NCI-H146 (cell line): ENCODE results near the gene TOPAZ1.
"Not testable (repeated sequence)": the region's sequence is repeated elsewhere in the genome, so short reads cannot be mapped to it uniquely, and the experiment has no call there.

Experiments
- DNase-seq: peaks from one replicate; lab custom pipeline; 2025; lab: John Stamatoyannopoulos, UW

TOPAZ1 gene

GRCh38 chr3:44330444-44330843 is 88.8 kb downstream of the TOPAZ1 start:
- no peak for DNase-seq

- DNase-seq, result no peak
Measured at GRCh38 chr3:44334326-44334725, 92.6 kb downstream of the TOPAZ1 start.

GRCh38 chr3:44337248-44337785 is 95.6 kb downstream of the TOPAZ1 start:
- no peak for DNase-seq

- peak; percentile 95 for DNase-seq
Measured at GRCh38 chr3:44338010-44338827, 96.5 kb downstream of the TOPAZ1 start, which contains the start of gene TCAIM. TSS of gene TCAIM (plus strand) at chr3:44338766. CDS start at chr3:44354783, 16,017 bp downstream.

GRCh38 chr3:44338828-44339127 is 97.1 kb downstream of the TOPAZ1 start:
- DNase-seq, result no peak

- no peak for DNase-seq
Measured at GRCh38 chr3:44339181-44340057, 97.7 kb downstream of the TOPAZ1 start.

GRCh38 chr3:44340058-44340395 is 98.3 kb downstream of the TOPAZ1 start:
- DNase-seq, result no peak

- no peak for DNase-seq
Measured at GRCh38 chr3:44342176-44342790, 100.6 kb downstream of the TOPAZ1 start.

GRCh38 chr3:44343421-44343820 is 101.7 kb downstream of the TOPAZ1 start:
- no peak for DNase-seq

- not testable (repeated sequence) for DNase-seq
Measured at GRCh38 chr3:44346590-44346989, 104.9 kb downstream of the TOPAZ1 start.

- DNase-seq, result no peak
Measured at GRCh38 chr3:44348993-44349392, 107.3 kb downstream of the TOPAZ1 start.

GRCh38 chr3:44353355-44353924 is 111.8 kb downstream of the TOPAZ1 start:
- no peak for DNase-seq

- peak; percentile 19 for DNase-seq
Measured at GRCh38 chr3:44355362-44356033, 113.8 kb downstream of the TOPAZ1 start.

- DNase-seq, result no peak
Measured at GRCh38 chr3:44359146-44359751, 117.6 kb downstream of the TOPAZ1 start.

GRCh38 chr3:44363591-44363990 is 121.9 kb downstream of the TOPAZ1 start:
- no peak for DNase-seq

GRCh38 chr3:44365952-44366351 is 124.3 kb downstream of the TOPAZ1 start:
- DNase-seq, result no peak

GRCh38 chr3:44375450-44375849 is 133.8 kb downstream of the TOPAZ1 start:
- DNase-seq, result no peak
